ENCODE results near the gene SLITRK2. TPM values are rescaled to one million over a fixed set of nuclear protein-coding genes. Genes with fewer than 3 reads are reported as not detected.

SLITRK2 gene
- total RNA-seq, 3 donors from 2014 or later = under 0.01 to 2.1 (median 0.15) TPM

DNA sequence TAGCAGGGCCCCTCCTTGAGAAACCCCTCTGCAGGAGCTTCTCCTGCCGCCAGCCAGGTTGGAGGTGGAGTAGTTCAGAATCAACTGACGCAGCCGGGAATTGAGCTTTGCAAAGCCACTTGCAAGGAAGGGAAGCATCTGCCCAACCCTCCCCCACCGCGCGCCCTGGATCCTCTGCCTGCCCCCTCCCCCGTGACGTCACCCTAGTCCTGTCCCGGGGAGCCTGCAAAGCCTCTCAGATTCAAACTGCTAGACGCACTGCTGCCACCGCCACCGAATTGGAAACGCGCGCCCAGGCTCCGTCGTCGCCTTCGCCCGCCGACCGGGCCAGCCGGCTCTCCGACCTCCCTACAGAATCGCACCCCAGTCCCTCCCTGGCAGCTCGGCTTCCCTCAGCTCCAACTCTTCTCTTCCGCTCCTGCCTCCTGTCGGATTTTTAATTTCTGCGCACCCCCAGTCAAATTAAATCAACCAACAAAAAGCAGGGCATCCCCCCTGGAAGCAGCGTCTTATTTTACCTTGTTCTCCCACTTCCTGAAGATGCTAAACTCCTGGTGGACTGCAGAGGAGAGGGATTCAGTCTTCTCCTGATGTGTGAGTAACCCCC lies 3.8 kb downstream of the SLITRK2 start:
- H3K27ac ChIP-seq = no peak overlapping the region
- TF ChIP-seq, protein P1, sequence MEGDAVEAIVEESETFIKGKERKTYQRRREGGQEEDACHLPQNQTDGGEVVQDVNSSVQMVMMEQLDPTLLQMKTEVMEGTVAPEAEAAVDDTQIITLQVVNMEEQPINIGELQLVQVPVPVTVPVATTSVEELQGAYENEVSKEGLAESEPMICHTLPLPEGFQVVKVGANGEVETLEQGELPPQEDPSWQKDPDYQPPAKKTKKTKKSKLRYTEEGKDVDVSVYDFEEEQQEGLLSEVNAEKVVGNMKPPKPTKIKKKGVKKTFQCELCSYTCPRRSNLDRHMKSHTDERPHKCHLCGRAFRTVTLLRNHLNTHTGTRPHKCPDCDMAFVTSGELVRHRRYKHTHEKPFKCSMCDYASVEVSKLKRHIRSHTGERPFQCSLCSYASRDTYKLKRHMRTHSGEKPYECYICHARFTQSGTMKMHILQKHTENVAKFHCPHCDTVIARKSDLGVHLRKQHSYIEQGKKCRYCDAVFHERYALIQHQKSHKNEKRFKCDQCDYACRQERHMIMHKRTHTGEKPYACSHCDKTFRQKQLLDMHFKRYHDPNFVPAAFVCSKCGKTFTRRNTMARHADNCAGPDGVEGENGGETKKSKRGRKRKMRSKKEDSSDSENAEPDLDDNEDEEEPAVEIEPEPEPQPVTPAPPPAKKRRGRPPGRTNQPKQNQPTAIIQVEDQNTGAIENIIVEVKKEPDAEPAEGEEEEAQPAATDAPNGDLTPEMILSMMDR (IDR thresholded peaks at IDR 0.05) = no peak
- TF ChIP-seq POLR2A (IDR thresholded peaks at IDR 0.05) = no peak
- TF ChIP-seq POLR2AphosphoS5 (IDR thresholded peaks at IDR 0.05) = no peak
- no peaks in the 10 kb centered on the region for H3K9me3 ChIP-seq
- no peaks in the 10 kb centered on the region for H3K4me1 ChIP-seq
- peak overlapping the region in 1 of 3 donors; percentile 5 for H3K4me3 ChIP-seq
- peaks cover 0 to 75% of the 10 kb centered on the region in 2 donors for H3K27me3 ChIP-seq
- no peaks in the 10 kb centered on the region for H3K36me3 ChIP-seq
- DNase-seq (ENCODE audit: low spot score in 2 of 2) = no peak
- intact Hi-C loops (cut with DNase I; ENCODE audit: low total_unique reads) = no loop called here

DNA sequence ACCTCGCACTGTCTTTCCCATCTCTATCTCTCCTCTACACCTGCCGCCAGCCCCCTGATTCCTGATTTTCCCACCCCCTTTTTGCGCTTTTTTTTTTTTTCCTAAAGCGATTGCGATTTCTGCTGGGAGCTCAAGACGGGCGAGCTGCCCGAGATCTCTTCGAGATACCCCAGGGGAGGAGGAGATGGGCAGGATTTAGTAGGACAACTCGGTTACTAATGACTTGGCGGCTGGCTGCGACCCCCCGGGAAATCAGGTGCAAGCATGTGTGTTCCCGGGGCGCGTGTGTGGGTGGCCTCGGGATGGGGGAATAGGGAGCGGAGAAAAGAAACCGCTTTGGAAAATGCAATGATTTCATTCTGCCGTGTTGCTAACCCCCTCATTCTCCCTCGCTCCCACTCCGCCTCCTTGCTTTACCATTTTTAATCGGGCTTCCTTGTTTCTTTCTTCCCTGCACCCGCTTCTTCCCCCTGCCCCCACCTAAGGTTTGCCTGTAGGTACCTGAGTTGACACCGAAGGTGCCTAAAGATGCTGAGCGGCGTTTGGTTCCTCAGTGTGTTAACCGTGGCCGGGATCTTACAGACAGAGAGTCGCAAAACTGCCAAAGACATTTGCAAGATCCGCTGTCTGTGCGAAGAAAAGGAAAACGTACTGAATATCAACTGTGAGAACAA lies 4.4 kb downstream of the SLITRK2 start:
- TF ChIP-seq POLR2A (IDR thresholded peaks at IDR 0.05) (no peak), POLR2AphosphoS5 (IDR thresholded peaks at IDR 0.05) (no peak)
- TF ChIP-seq, protein P1 (IDR thresholded peaks at IDR 0.05) = no peak
- peaks cover 0 to 71% of the 10 kb centered on the region in 2 donors for H3K27me3 ChIP-seq
- H3K36me3 ChIP-seq = no peaks in the 10 kb centered on the region
- no peaks in the 10 kb centered on the region for H3K4me1 ChIP-seq
- H3K9me3 ChIP-seq = no peaks in the 10 kb centered on the region
- H3K27ac ChIP-seq = no peak overlapping the region
- DNase-seq (ENCODE audit: low spot score in 2 of 2) = no peak
- intact Hi-C loops (cut with DNase I; ENCODE audit: low total_unique reads) = no loop called here
- H3K4me3 ChIP-seq = no peak overlapping the region

DNA sequence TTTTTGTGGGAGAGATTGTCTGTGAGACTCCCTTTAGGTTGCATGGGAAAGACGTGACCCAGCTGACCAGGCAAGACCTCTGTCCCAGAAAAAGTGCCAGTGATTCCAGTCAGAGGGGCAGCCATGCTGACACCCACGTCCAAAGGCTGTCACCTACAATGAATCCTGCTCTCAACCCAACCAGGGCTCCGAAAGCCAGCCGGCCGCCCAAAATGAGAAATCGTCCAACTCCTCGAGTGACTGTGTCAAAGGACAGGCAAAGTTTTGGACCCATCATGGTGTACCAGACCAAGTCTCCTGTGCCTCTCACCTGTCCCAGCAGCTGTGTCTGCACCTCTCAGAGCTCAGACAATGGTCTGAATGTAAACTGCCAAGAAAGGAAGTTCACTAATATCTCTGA lies 5.5 kb downstream of the SLITRK2 start:
- H3K27me3 ChIP-seq = peaks cover 0 to 62% of the 10 kb centered on the region in 2 donors
- TF ChIP-seq POLR2AphosphoS5 (IDR thresholded peaks at IDR 0.05) (no peak), POLR2A (IDR thresholded peaks at IDR 0.05) (no peak)
- TF ChIP-seq, protein P1 (IDR thresholded peaks at IDR 0.05) = no peak
- H3K9me3 ChIP-seq = no peaks in the 10 kb centered on the region
- no peaks in the 10 kb centered on the region for H3K4me1 ChIP-seq
- H3K27ac ChIP-seq = no peak overlapping the region
- intact Hi-C loops (cut with DNase I; ENCODE audit: low total_unique reads) = no loop called here
- H3K36me3 ChIP-seq = no peaks in the 10 kb centered on the region
- DNase-seq (ENCODE audit: low spot score in 2 of 2) = no peak
- H3K4me3 ChIP-seq = no peak overlapping the region

DNA sequence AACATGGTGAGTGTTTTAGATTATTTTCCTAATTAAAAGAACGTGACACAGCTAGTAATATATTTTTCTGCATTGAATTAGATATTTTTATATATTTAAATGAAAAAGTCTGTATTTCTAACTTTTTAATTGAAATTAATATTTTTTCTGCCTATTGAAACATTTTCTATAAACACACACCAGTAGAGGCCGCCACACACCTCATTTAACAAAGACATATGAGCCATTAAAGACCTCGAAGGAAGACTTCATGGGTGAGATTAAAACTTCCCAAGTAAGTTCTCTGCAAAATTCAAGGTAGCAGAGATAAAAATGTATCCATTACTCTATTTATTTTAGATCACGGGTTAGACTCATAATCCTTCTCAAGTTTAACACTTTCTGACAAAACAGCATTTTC lies 8.3 kb downstream of the SLITRK2 start:
- TF ChIP-seq, protein P1 (IDR thresholded peaks at IDR 0.05) = no peak
- TF ChIP-seq POLR2A (IDR thresholded peaks at IDR 0.05) = no peak
- no peak for TF ChIP-seq POLR2AphosphoS5 (IDR thresholded peaks at IDR 0.05)
- Histone ChIP-seq H3K36me3 (no peaks in the 10 kb centered on the region), H3K4me1 (no peaks in the 10 kb centered on the region), H3K4me3 (no peak overlapping the region), H3K9me3 (no peaks in the 10 kb centered on the region), H3K27ac (no peak overlapping the region), H3K27me3 (peaks cover 0 to 37% of the 10 kb centered on the region in 2 donors)
- intact Hi-C loops (cut with DNase I; ENCODE audit: low total_unique reads) = no loop called here
- DNase-seq (ENCODE audit: low spot score in 2 of 2) = no peak

DNA sequence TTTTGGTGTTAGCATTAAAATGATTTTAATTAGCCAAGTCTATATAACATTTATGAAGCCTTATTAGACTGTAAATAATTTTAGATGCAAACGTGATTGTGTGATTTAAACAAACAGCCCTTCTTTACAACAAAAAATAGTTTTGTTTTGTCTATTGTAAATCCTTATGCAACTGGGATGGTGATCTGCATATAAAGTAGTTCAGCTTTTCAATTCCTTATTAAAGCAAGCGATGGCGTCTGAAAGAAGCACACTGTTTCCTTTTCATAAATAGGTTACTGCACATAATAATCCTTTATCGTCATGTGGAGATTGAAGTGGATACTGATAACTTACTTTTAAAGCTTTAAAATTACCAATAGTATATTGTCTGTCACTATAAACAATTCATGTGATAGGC lies 8.8 kb downstream of the SLITRK2 start:
- TF ChIP-seq, protein P1 (IDR thresholded peaks at IDR 0.05) = no peak
- TF ChIP-seq POLR2AphosphoS5 (IDR thresholded peaks at IDR 0.05) = no peak
- TF ChIP-seq POLR2A (IDR thresholded peaks at IDR 0.05) = no peak
- intact Hi-C loops (cut with DNase I; ENCODE audit: low total_unique reads) = no loop called here
- Histone ChIP-seq H3K27me3 (peaks cover 0 to 33% of the 10 kb centered on the region in 2 donors), H3K9me3 (no peaks in the 10 kb centered on the region), H3K27ac (no peak overlapping the region), H3K36me3 (no peaks in the 10 kb centered on the region), H3K4me1 (no peaks in the 10 kb centered on the region), H3K4me3 (no peak overlapping the region)
- no peak for DNase-seq (ENCODE audit: low spot score in 2 of 2)
